B cell (primary cell): Measurements from ENCODE around the gene THRAP3. TPM values are rescaled to one million over a fixed set of nuclear protein-coding genes. Genes with fewer than 3 reads are reported as not detected.
A peak's percentile ranks its signal among the peaks of the same experiment; 100 is the strongest.

ENCODE experiments used
- ATAC-seq: fragments of 200-7000 bp; cut with Tn5 transposase; one replicate; pipeline ENCODE4 v1.10.0; 2021; ENCODE audit warnings: low read depth, mild to moderate bottlenecking, moderate number of reproducible peaks, moderate library complexity
- CTCF ChIA-PET: fragments of 350-600 bp; sonication (Branson Sonifier 250); formaldehyde crosslinking; loops from one replicate; lab custom pipeline; 2021; ENCODE audit warnings: antibody characterized with exemption, inconsistent platforms; lab: Charles Lee
- POLR2A ChIA-PET: fragments of 350-600 bp; sonication (Branson Sonifier 250); formaldehyde crosslinking; loops from one replicate; lab custom pipeline; 2021; ENCODE audit warnings: antibody characterized with exemption; lab: Charles Lee
- DNase-seq: peaks from one replicate; pipeline ENCODE4 v3.0.0; 2013
- H2AFZ ChIP-seq: 2 replicates; pipeline ENCODE4 v1.6.1; 2012; ENCODE audit warnings: mild to moderate bottlenecking, low read depth, low read length; ENCODE audit not compliant: insufficient read depth, poor library complexity, severe bottlenecking
- H3K27ac ChIP-seq, 2 donors: 1 replicate in 1 of 2; 2 replicates in 1 of 2; pipeline ENCODE4 v1.5.1; 2012 to 2013; ENCODE audit warnings: low read length in 2 of 2, mild to moderate bottlenecking in 2 of 2, moderate library complexity in 1 of 2
- H3K27me3 ChIP-seq, 4 experiments: fragments of 200-600 bp in 1 of 4; sonication (generic) in 1 of 4; replicated peaks in 1 of 4; 1 replicate in 2 of 4; 2 replicates in 2 of 4; pipeline versions ENCODE4 v1.6.1 to v1.7.0; 2013 to 2016; ENCODE audit warnings: low read length in 3 of 4, mild to moderate bottlenecking in 2 of 4, mixed read lengths in 1 of 4, moderate library complexity in 1 of 4; ENCODE audit not compliant: insufficient read depth in 4 of 4, control insufficient read depth in 3 of 4; ENCODE audit errors: control extremely low read depth in 1 of 4
- H3K36me3 ChIP-seq, 2 experiments: replicated peaks in 1 of 2; 1 replicate in 1 of 2; 2 replicates in 1 of 2; pipeline versions ENCODE4 v1.6.1 to v1.7.1; 2013; ENCODE audit warnings: low read length in 1 of 2; ENCODE audit not compliant: insufficient read depth in 2 of 2, control insufficient read depth in 1 of 2; ENCODE audit errors: control extremely low read depth in 1 of 2, extremely low read depth in 1 of 2
- H3K4me1 ChIP-seq, 2 donors: fragments of 200-600 bp in 1 of 2; sonication (generic) in 1 of 2; 1 replicate in 1 of 2; 2 replicates in 1 of 2; pipeline versions ENCODE4 v1.5.1 to v1.6.1; 2013 to 2017; ENCODE audit warnings: low read length in 2 of 2; ENCODE audit not compliant: control insufficient read depth in 2 of 2, insufficient read depth in 2 of 2
- H3K4me2 ChIP-seq: replicated peaks from 2 replicates; pipeline ENCODE3; 2012; ENCODE audit warnings: mild to moderate bottlenecking, low read depth, low read length; ENCODE audit not compliant: poor library complexity, severe bottlenecking
- H3K4me3 ChIP-seq, 5 experiments: fragments of 200-600 bp in 1 of 5; sonication (generic) in 1 of 5; 1 replicate in 3 of 5; 2 replicates in 2 of 5; pipeline versions ENCODE4 v1.5.1 to v1.7.0; 2011 to 2016; ENCODE audit warnings: low read length in 4 of 5, mild to moderate bottlenecking in 4 of 5, low read depth in 2 of 5, control low read depth in 1 of 5, moderate library complexity in 1 of 5; ENCODE audit not compliant: insufficient read depth in 1 of 5; ENCODE audit errors: control extremely low read depth in 1 of 5, extremely low read depth in 1 of 5
- H3K79me2 ChIP-seq: fragments of 200-600 bp; sonication (generic); one replicate; pipeline ENCODE4 v1.6.0; 2016; ENCODE audit warnings: low read length; ENCODE audit not compliant: control insufficient read depth, insufficient read depth
- H3K9ac ChIP-seq: fragments of 200-600 bp; sonication (generic); 2 replicates; pipeline ENCODE4 v1.6.1; 2017; ENCODE audit warnings: mild to moderate bottlenecking, low read length, moderate library complexity
- H3K9me3 ChIP-seq, 3 donors: one replicate each; pipeline versions ENCODE4 v1.6.1 to v1.7.1; 2013; ENCODE audit warnings: low read length in 2 of 3; ENCODE audit not compliant: control insufficient read depth in 2 of 3, insufficient read depth in 1 of 3; ENCODE audit errors: control extremely low read depth in 1 of 3
- H4K20me1 ChIP-seq: 2 replicates; pipeline ENCODE4 v1.6.0; 2012; ENCODE audit warnings: mild to moderate bottlenecking, low read length; ENCODE audit not compliant: insufficient read depth, control insufficient read depth, poor library complexity, severe bottlenecking
- H3K27ac Mint-ChIP-seq: one replicate; pipeline ENCODE4 v1.8.0; 2021; ENCODE audit warnings: mixed read lengths
- H3K27me3 Mint-ChIP-seq: one replicate; pipeline ENCODE4 v1.8.0; 2021; ENCODE audit warnings: mixed read lengths
- H3K4me1 Mint-ChIP-seq: one replicate; pipeline ENCODE4 v1.8.0; 2021; ENCODE audit warnings: mixed read lengths
- H3K4me3 Mint-ChIP-seq: one replicate; pipeline ENCODE4 v1.8.0; 2021; ENCODE audit warnings: mixed read lengths
- H3K9me3 Mint-ChIP-seq: one replicate; pipeline ENCODE4 v1.8.0; 2022; ENCODE audit warnings: mixed read lengths; ENCODE audit not compliant: insufficient read depth
- EZH2 ChIP-seq: IDR thresholded peaks from 2 replicates; pipeline ENCODE4 v1.6.1; 2012; ENCODE audit warnings: borderline replicate concordance, low read depth, mild to moderate bottlenecking, moderate library complexity, low read length; ENCODE audit not compliant: insufficient read depth, poor library complexity, severe bottlenecking
- WGBS: methylation state at CpG from one replicate; pipeline ENCODE4 v1.1.5; 2013; ENCODE audit warnings: missing lambda C conversion rate; ENCODE audit not compliant: insufficient coverage; 5-methylcytosine and 5-hydroxymethylcytosine counted together
- intact Hi-C: fragments of 100-400 bp; cut with micrococcal nuclease; formaldehyde crosslinking; loops from one replicate; pipeline ENCODE4 v1.10.0; 2022
- polyA plus RNA-seq: library from polyadenylated mRNA; depleted of rRNA; stranded (reverse); fragments of >200 nt; gene quantifications from 2 replicates; pipeline ENCODE4 v1.2.3, GENCODE V29; 2012
- total RNA-seq, 2 donors: library from RNA; stranded (reverse); fragments of 120-200 nt in 1 of 2; gene quantifications; 1 replicate in 1 of 2; 2 replicates in 1 of 2; pipeline versions ENCODE4 v1.2.3 to v1.2.4, GENCODE V29; 2013 to 2022
- TF ChIP-seq, protein P1 (sequence below): fragments of 200-600 bp; IDR thresholded peaks from one replicate; pipeline ENCODE4 v1.8.0; 2022; ENCODE audit warnings: antibody characterized with exemption, mild to moderate bottlenecking

Gene THRAP3
- total and polyA plus RNA-seq, 2 donors (not counting 1 experiment from before 2014, with no cell fraction given): 64.1 to 153 TPM

DNA sequence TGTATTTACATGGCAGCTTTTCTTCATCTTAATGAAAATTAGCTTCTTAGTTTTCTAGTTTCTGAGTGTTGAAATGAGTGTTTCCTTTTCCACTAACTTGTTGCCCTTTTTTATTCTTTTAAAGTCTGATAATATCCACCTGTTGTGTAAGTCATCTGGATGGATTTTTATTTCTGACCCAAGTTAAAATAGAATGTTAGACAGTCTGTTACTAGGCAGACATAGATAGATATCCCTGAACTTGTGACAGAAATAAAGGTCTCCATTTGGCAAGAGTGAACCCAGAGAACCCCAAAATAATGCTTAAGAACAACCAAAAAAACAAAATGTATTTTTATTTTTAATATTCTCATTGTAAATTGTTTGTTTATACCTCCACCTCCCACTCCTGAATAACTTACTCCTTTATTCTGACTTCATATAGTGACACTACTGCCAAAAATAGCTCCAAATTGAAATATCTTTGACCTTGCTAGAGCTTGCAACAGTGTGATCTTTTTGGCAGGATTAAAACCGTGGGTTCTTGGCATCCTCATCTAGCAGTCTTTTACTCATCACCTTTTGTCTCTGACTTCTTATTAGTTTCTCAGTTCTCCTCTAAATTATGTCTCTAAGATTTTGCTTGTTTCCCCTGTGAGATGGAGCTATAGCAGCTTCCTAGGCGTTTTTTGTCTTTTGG, 55.0 kb downstream of the THRAP3 start:
- Histone ChIP-seq H3K9ac (no peak overlapping the region), H3K4me2 (no peak overlapping the region), H4K20me1 (peaks cover 7% of the 10 kb centered on the region), H3K36me3 (peaks cover 3 to 28% of the 10 kb centered on the region in 2 experiments), H3K4me3 (no peak overlapping the region), H3K79me2 (peaks cover 54% of the 10 kb centered on the region), H3K27ac (peak overlapping the region in 1 of 2 donors; percentile 48), H2AFZ (no peak overlapping the region), H3K9me3 (no peaks in the 10 kb centered on the region), H3K4me1 (no peaks in the 10 kb centered on the region), H3K27me3 (no peaks in the 10 kb centered on the region)
- intact Hi-C loops: no loop called here
- TF ChIP-seq EZH2: no peak
- TF ChIP-seq, protein P1, sequence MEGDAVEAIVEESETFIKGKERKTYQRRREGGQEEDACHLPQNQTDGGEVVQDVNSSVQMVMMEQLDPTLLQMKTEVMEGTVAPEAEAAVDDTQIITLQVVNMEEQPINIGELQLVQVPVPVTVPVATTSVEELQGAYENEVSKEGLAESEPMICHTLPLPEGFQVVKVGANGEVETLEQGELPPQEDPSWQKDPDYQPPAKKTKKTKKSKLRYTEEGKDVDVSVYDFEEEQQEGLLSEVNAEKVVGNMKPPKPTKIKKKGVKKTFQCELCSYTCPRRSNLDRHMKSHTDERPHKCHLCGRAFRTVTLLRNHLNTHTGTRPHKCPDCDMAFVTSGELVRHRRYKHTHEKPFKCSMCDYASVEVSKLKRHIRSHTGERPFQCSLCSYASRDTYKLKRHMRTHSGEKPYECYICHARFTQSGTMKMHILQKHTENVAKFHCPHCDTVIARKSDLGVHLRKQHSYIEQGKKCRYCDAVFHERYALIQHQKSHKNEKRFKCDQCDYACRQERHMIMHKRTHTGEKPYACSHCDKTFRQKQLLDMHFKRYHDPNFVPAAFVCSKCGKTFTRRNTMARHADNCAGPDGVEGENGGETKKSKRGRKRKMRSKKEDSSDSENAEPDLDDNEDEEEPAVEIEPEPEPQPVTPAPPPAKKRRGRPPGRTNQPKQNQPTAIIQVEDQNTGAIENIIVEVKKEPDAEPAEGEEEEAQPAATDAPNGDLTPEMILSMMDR: no peak
- POLR2A ChIA-PET: no interaction called here
- whole genome bisulfite sequencing: 60% methylated on average over 1 of the region's 2 CpGs
- Mint-ChIP-seq H3K27me3 (no peaks in the 10 kb centered on the region), H3K4me3 (no peak overlapping the region), H3K9me3 (no peaks in the 10 kb centered on the region), H3K27ac (peak overlapping the region; percentile 27), H3K4me1 (peaks cover 9% of the 10 kb centered on the region)
- ATAC-seq (no peak), DNase-seq (no peak)
- CTCF ChIA-PET: interaction anchor here (1.2 to 2.5 kb wide), 4 partner anchors 55 to 179 kb away, joined by 3 to 12 read pairs (median 3); partner anchors contain the start of genes THRAP3 and TRAPPC3

DNA sequence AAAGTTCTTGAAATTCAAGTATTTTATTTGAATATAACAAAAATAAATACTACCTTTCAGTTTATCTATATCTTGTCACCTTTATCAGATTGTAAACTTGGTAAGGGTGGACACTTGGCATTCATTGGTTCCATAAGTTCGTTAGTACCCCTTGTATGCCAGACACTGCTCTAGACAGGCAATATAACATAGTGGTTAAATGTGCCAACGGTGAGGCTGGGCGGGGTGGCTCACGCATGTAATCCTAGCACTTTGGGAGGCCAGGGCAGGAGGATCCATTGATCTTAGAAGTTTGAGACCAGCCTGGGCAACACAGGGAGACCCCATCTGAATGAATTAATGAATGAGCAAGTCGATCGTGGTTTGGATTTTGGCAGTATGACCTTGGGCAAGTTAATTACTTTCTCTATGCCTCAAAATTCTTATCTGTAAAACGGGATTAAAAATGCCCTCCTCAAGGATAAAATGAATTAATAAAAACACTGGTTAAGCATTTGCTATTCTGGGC, 55.6 kb downstream of the THRAP3 start:
- Histone ChIP-seq H3K4me1 (no peaks in the 10 kb centered on the region), H3K79me2 (peaks cover 48% of the 10 kb centered on the region), H3K27me3 (no peaks in the 10 kb centered on the region), H3K36me3 (peaks cover 9 to 33% of the 10 kb centered on the region in 2 experiments), H2AFZ (no peak overlapping the region), H3K27ac (peak overlapping the region in 1 of 2 donors; percentile 48), H3K9me3 (no peaks in the 10 kb centered on the region), H3K9ac (no peak overlapping the region), H4K20me1 (peaks cover 7% of the 10 kb centered on the region), H3K4me3 (no peak overlapping the region), H3K4me2 (no peak overlapping the region)
- H3K27me3 Mint-ChIP-seq: no peaks in the 10 kb centered on the region
- TF ChIP-seq, protein P1: no peak
- TF ChIP-seq EZH2: no peak
- ChIA-PET POLR2A (no interaction called here), CTCF (interaction anchor here (1.2 to 2.5 kb wide), 4 partner anchors 55 to 180 kb away, joined by 3 to 12 read pairs (median 3); partner anchors contain the start of genes THRAP3 and TRAPPC3)
- WGBS: 94% methylated on average over 3 of the region's 7 CpGs
- H3K4me1 Mint-ChIP-seq: peaks cover 9% of the 10 kb centered on the region
- ATAC-seq: no peak
- peak overlapping the region; percentile 48 for H3K27ac Mint-ChIP-seq
- no peak overlapping the region for H3K4me3 Mint-ChIP-seq
- no peak for DNase-seq
- intact Hi-C loops: no loop called here
- no peaks in the 10 kb centered on the region for H3K9me3 Mint-ChIP-seq
